Kidney (tissue), 14 donors: Measurements from ENCODE around the gene CABP7. TPM values are rescaled to one million over a fixed set of nuclear protein-coding genes. Genes with fewer than 3 reads are reported as not detected.
"Not testable (repeated sequence)": the region's sequence is repeated elsewhere in the genome, so short reads cannot be mapped to it uniquely, and the experiment has no call there.

Source experiments
- DNase-seq, 5 donors: peaks; one replicate each; pipeline ENCODE4 v3.0.0-alpha.2; 2013 to 2020
- FAIRE-seq: peaks from 2 replicates; lab custom pipeline; 2012; peaks lifted over from hg19 to GRCh38; lab: Jason Lieb, UNC
- H3K27ac ChIP-seq, 2 donors: one replicate each; pipeline ENCODE4 v1.7.0; 2013; ENCODE audit warnings: low read depth in 2 of 2, low read length in 2 of 2, inconsistent platforms in 1 of 2
- H3K27me3 ChIP-seq: one replicate; pipeline ENCODE4 v1.7.1; 2013; ENCODE audit warnings: low read length, inconsistent platforms; ENCODE audit not compliant: control insufficient read depth, insufficient read depth
- H3K36me3 ChIP-seq, 3 donors: one replicate each; pipeline versions ENCODE4 v1.7.0 to v1.7.1; 2013; ENCODE audit warnings: low read length in 3 of 3, control low read depth in 1 of 3, inconsistent platforms in 1 of 3; ENCODE audit not compliant: insufficient read depth in 3 of 3, control insufficient read depth in 2 of 3
- H3K4me1 ChIP-seq, 3 donors: one replicate each; pipeline versions ENCODE4 v1.7.0 to v1.7.1; 2013; ENCODE audit warnings: low read length in 3 of 3, inconsistent platforms in 1 of 3, low read depth in 1 of 3; ENCODE audit not compliant: control insufficient read depth in 2 of 3, insufficient read depth in 2 of 3
- H3K4me3 ChIP-seq, 3 donors: one replicate each; pipeline versions ENCODE4 v1.7.0 to v1.8.1; 2013; ENCODE audit warnings: low read length in 3 of 3, control low read depth in 1 of 3, inconsistent platforms in 1 of 3
- H3K9ac ChIP-seq, 3 donors: one replicate each; pipeline versions ENCODE4 v1.7.0 to v1.7.1; 2013; ENCODE audit warnings: low read length in 3 of 3, control low read depth in 1 of 3, inconsistent platforms in 1 of 3
- H3K9me3 ChIP-seq, 3 donors: one replicate each; pipeline versions ENCODE4 v1.7.0 to v1.7.1; 2013; ENCODE audit warnings: low read length in 3 of 3, control low read depth in 1 of 3, inconsistent platforms in 1 of 3; ENCODE audit not compliant: control insufficient read depth in 2 of 3, insufficient read depth in 1 of 3
- CTCF ChIP-seq: IDR thresholded peaks from 3 replicates; pipeline ENCODE4 v1.5.1; 2012; ENCODE audit warnings: mild to moderate bottlenecking, moderate library complexity, borderline replicate concordance; ENCODE audit not compliant: insufficient read depth; ENCODE audit errors: extremely low read depth
- intact Hi-C: fragments of 100-400 bp; cut with DNase I; formaldehyde crosslinking; loops from one replicate; pipeline ENCODE4 v1.11.1; 2022
- polyA plus RNA-seq: library from polyadenylated mRNA; stranded (reverse); fragments of 350-450 nt; fragmentation: Illumina TruSeq; extraction: RNeasy Lipid Tissue Mini Kit (QIAGEN cat#74804); gene quantifications from one replicate; pipeline ENCODE4 v1.2.3, GENCODE V29; 2014; ENCODE audit warnings: low read depth, low replicate concordance; ENCODE audit not compliant: insufficient read depth
- total RNA-seq: library from RNA; stranded (reverse); fragmentation: NEBNext Ultra II Directional; extraction: Animal tissue kit (Norgen Biotek cat#: 25700); gene quantifications from one replicate; pipeline ENCODE4 v1.2.1, GENCODE V29; 2021
- donor health status: control.
- donor health status: control.
- donor health status: control.
- donor health status: control.
- donor health status: control.
- donor health status: DM: yes; HTN: yes; CAD: no.
- donor health status: Normal renal cell carcinoma (clear cell type).

Gene CABP7
- total and polyA plus RNA-seq, 2 donors from 2014 or later: 0.06 TPM; not detected in 1

GRCh38 chr22:29753808-29754657, 34.2 kb downstream of the CABP7 start:
- no peak for FAIRE-seq
- no peak overlapping the region for H3K9ac ChIP-seq
- intact Hi-C loops: no loop called here
- no peak overlapping the region for H3K27ac ChIP-seq
- no peak for TF ChIP-seq CTCF
- H3K4me3 ChIP-seq: no peak overlapping the region
- no peak for DNase-seq
- no peaks in the 10 kb centered on the region for H3K9me3 ChIP-seq
- H3K36me3 ChIP-seq: peaks cover 0 to 3% (median 0%) of the 10 kb centered on the region in 3 donors
- H3K27me3 ChIP-seq: no peaks in the 10 kb centered on the region
- H3K4me1 ChIP-seq: no peaks in the 10 kb centered on the region

GRCh38 chr22:29754658-29755395, 35.0 kb downstream of the CABP7 start:
- H3K36me3 ChIP-seq, intact Hi-C loops, H3K4me3 ChIP-seq, DNase-seq, H3K9me3 ChIP-seq, H3K9ac ChIP-seq, FAIRE-seq, H3K27me3 ChIP-seq, H3K27ac ChIP-seq, H3K4me1 ChIP-seq: not testable (repeated sequence)

GRCh38 chr22:29755889-29756288, 36.1 kb downstream of the CABP7 start:
- no peak overlapping the region for H3K9ac ChIP-seq
- no peaks in the 10 kb centered on the region for H3K36me3 ChIP-seq
- no peak for FAIRE-seq
- H3K4me1 ChIP-seq: no peaks in the 10 kb centered on the region
- TF ChIP-seq CTCF: no peak
- DNase-seq: no peak
- no peak overlapping the region for H3K4me3 ChIP-seq
- no peaks in the 10 kb centered on the region for H3K27me3 ChIP-seq
- intact Hi-C loops: no loop called here
- no peak overlapping the region for H3K27ac ChIP-seq
- no peaks in the 10 kb centered on the region for H3K9me3 ChIP-seq

- no peak for FAIRE-seq
These were observed 36.5 kb downstream of the CABP7 start for GRCh38 chr22:29756341-29756740.

More at GRCh38 chr22:29756341-29756740, 36.5 kb downstream of the CABP7 start:
- no peak for DNase-seq
- Histone ChIP-seq H3K27me3 (no peaks in the 10 kb centered on the region), H3K9ac (no peak overlapping the region), H3K9me3 (no peaks in the 10 kb centered on the region), H3K4me3 (no peak overlapping the region), H3K27ac (no peak overlapping the region), H3K36me3 (no peaks in the 10 kb centered on the region), H3K4me1 (no peaks in the 10 kb centered on the region)
- intact Hi-C loops: no loop called here
- no peak for TF ChIP-seq CTCF
